Gastrocnemius medialis (tissue), 4 donors: ENCODE data around the gene WNT16. TPM values are rescaled to one million over a fixed set of nuclear protein-coding genes. Genes with fewer than 3 reads are reported as not detected.

Source experiments
- ATAC-seq, 2 donors: fragments of 150-250 bp; one replicate each; pipeline ENCODE4 v1.9.1; 2016
- DNase-seq, 2 donors: peaks; one replicate each; pipeline ENCODE4 v3.0.0-alpha.2; 2019
- H3K27ac ChIP-seq, 4 donors: fragments of 200-600 bp; sonication (generic); 1 replicate in 1 of 4; 2 replicates in 3 of 4; pipeline ENCODE4 v1.5.1; 2016 to 2018; ENCODE audit warnings: mild to moderate bottlenecking in 2 of 4, moderate library complexity in 1 of 4
- H3K27me3 ChIP-seq, 3 donors: fragments of 200-600 bp; sonication (generic) in 2 of 3; 1 replicate in 1 of 3; 2 replicates in 2 of 3; pipeline versions ENCODE4 v1.5.1 to v1.6.0; 2016 to 2019; ENCODE audit warnings: mild to moderate bottlenecking in 1 of 3, moderate library complexity in 1 of 3
- H3K36me3 ChIP-seq, 2 donors: fragments of 200-600 bp; sonication (generic) in 1 of 2; one replicate each; pipeline ENCODE4 v1.5.1; 2017 to 2018
- H3K4me1 ChIP-seq, 2 donors: fragments of 200-600 bp; sonication (generic) in 1 of 2; one replicate each; pipeline ENCODE4 v1.5.1; 2016 to 2017; ENCODE audit warnings: mild to moderate bottlenecking in 2 of 2
- H3K4me3 ChIP-seq, 4 donors: fragments of 200-600 bp; sonication (generic) in 3 of 4; 1 replicate in 1 of 4; 2 replicates in 3 of 4; pipeline ENCODE4 v1.5.1; 2016 to 2019; ENCODE audit warnings: mild to moderate bottlenecking in 2 of 4
- H3K9me3 ChIP-seq, 3 donors: fragments of 200-600 bp; sonication (generic) in 2 of 3; 1 replicate in 1 of 3; 2 replicates in 2 of 3; pipeline ENCODE4 v1.5.1; 2016 to 2019
- POLR2A ChIP-seq, 2 donors: fragments of 450-650 bp; IDR thresholded peaks; one replicate each; pipeline ENCODE4 v1.6.1; 2017; ENCODE audit warnings: antibody characterized with exemption in 2 of 2, mild to moderate bottlenecking in 2 of 2, moderate library complexity in 2 of 2
- in situ Hi-C, 4 donors: fragments of 200-750 bp; cut with MboI; loops; one replicate each; pipeline versions ENCODE4 v1.15.0 to v1.8.0; 2017; ENCODE audit warnings: low sequenced_read_pairs in 4 of 4
- intact Hi-C: fragments of 100-400 bp; cut with DNase I; formaldehyde crosslinking; loops from one replicate; pipeline ENCODE4 v1.15.1; 2023; ENCODE audit warnings: low total_unique reads
- total RNA-seq, 4 donors: library from RNA; depleted of rRNA; stranded (reverse); fragments of >200 nt; gene quantifications; one replicate each; pipeline versions ENCODE4 v1.1.0 to v1.2.3, GENCODE V29; 2016
- TF ChIP-seq, protein P1 (sequence below), 5 experiments: fragments of 450-650 bp in 3 of 5; fragments of 200-600 bp in 2 of 5; sonication (generic) in 2 of 5; IDR thresholded peaks in 4 of 5; conservative IDR thresholded peaks in 1 of 5; 1 replicate in 4 of 5; 2 replicates in 1 of 5; pipeline ENCODE4 v1.5.1; 2016 to 2019; ENCODE audit warnings: antibody characterized with exemption in 5 of 5, mild to moderate bottlenecking in 3 of 5, moderate library complexity in 3 of 5

The WNT16 gene
- total RNA-seq, 4 donors from 2014 or later, result 1.5 TPM; not detected in 3

DNA sequence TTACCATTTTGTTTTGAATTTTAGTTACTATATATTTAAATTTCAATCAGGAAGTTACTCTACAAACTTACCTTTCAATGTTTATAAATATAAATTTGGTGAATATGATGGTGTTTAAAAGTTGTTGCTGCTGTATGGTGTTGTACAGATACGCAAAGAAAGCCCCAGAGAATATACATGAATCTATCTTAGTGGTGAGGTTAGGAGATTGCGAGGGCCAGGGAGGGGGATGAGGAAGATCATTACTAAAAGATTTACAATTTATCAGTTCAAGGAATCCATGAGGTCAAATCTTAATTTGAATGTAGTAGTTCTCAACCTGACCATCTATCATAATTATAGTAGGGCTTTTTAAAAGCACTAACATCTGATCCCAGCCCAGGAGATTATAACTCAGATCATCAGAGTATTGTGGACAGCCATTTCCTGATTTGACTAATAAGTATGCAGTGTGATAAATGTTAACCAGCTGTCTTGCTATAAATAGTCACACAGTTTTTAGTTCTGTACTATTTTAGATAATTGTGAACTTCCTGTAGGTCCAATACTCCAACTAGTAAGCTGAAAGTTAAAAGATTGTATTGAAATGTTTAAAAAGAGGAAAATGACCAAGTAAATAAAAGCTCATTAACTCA is 43.7 kb downstream of the WNT16 start:
- H3K36me3 ChIP-seq, result peaks cover 0 to 2% of the 10 kb centered on the region in 2 donors
- H3K4me3 ChIP-seq, result no peak overlapping the region
- TF ChIP-seq POLR2A (IDR thresholded peaks at IDR 0.05), result no peak
- TF ChIP-seq, protein P1, sequence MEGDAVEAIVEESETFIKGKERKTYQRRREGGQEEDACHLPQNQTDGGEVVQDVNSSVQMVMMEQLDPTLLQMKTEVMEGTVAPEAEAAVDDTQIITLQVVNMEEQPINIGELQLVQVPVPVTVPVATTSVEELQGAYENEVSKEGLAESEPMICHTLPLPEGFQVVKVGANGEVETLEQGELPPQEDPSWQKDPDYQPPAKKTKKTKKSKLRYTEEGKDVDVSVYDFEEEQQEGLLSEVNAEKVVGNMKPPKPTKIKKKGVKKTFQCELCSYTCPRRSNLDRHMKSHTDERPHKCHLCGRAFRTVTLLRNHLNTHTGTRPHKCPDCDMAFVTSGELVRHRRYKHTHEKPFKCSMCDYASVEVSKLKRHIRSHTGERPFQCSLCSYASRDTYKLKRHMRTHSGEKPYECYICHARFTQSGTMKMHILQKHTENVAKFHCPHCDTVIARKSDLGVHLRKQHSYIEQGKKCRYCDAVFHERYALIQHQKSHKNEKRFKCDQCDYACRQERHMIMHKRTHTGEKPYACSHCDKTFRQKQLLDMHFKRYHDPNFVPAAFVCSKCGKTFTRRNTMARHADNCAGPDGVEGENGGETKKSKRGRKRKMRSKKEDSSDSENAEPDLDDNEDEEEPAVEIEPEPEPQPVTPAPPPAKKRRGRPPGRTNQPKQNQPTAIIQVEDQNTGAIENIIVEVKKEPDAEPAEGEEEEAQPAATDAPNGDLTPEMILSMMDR (IDR thresholded peaks at IDR 0.05 in 4 of 5, conservative IDR thresholded peaks at IDR 0.05 in 1 of 5), result no peak
- H3K9me3 ChIP-seq, result no peaks in the 10 kb centered on the region
- in situ Hi-C loops (loop anchor here in 1 of 4 donors (25.0 kb wide), 1 partner anchor 615 kb away; no protein-coding TSS in a partner anchor), intact Hi-C loops (no loop called here)
- ATAC-seq (no peak), DNase-seq (no peak)
- no peak overlapping the region for H3K27ac ChIP-seq
- H3K4me1 ChIP-seq, result peaks cover 0 to 4% of the 10 kb centered on the region in 2 donors
- no peaks in the 10 kb centered on the region for H3K27me3 ChIP-seq

- TF ChIP-seq POLR2A (IDR thresholded peaks at IDR 0.05), result no peak
- TF ChIP-seq, protein P1 (IDR thresholded peaks at IDR 0.05 in 4 of 5, conservative IDR thresholded peaks at IDR 0.05 in 1 of 5), result no peak
- H3K9me3 ChIP-seq, result no peaks in the 10 kb centered on the region
- DNase-seq, result no peak
- H3K36me3 ChIP-seq, result peaks cover 0 to 9% of the 10 kb centered on the region in 2 donors
- H3K4me3 ChIP-seq, result no peak overlapping the region
- in situ Hi-C loops (loop anchor here in 1 of 4 donors (25.0 kb wide), 1 partner anchor 614 kb away; no protein-coding TSS in a partner anchor), intact Hi-C loops (no loop called here)
- H3K27ac ChIP-seq, result no peak overlapping the region
- H3K4me1 ChIP-seq, result peaks cover 0 to 4% of the 10 kb centered on the region in 2 donors
- no peak for ATAC-seq
- H3K27me3 ChIP-seq, result no peaks in the 10 kb centered on the region
Measured at GRCh38 chr7:121373177-121373576, 44.4 kb downstream of the WNT16 start.

- DNase-seq (no peak), ATAC-seq (no peak)
- Histone ChIP-seq H3K9me3 (no peaks in the 10 kb centered on the region), H3K4me3 (no peak overlapping the region), H3K4me1 (peaks cover 0 to 4% of the 10 kb centered on the region in 2 donors), H3K27me3 (no peaks in the 10 kb centered on the region), H3K27ac (no peak overlapping the region), H3K36me3 (peaks cover 0 to 14% of the 10 kb centered on the region in 2 donors)
- intact Hi-C loops, result no loop called here
- TF ChIP-seq POLR2A (IDR thresholded peaks at IDR 0.05), result no peak
- TF ChIP-seq, protein P1 (IDR thresholded peaks at IDR 0.05 in 4 of 5, conservative IDR thresholded peaks at IDR 0.05 in 1 of 5), result no peak
- in situ Hi-C loops, result no loop called here
Measured at GRCh38 chr7:121376979-121377378, 48.2 kb downstream of the WNT16 start.

DNA sequence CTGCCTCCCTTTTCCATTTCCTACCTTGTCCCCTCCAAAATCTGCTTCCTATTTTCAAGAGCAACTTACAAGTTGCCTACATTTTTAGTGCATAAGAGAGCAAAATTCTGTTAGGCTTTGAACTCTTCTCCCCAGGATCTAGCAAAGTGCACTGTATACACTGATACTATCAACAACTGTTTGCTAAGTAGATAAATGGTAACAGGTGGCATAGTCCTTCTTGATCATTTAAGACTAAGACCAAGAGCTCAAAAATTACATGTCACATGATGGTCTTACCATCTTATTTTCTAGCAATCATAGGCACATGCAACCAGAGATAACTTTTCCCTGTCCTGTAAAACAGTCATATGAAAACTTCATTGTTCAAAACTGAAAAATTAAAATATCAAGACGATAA is 51.1 kb downstream of the WNT16 start:
- H3K4me1 ChIP-seq, result peaks cover 4 to 8% of the 10 kb centered on the region in 2 donors
- TF ChIP-seq, protein P1 (IDR thresholded peaks at IDR 0.05 in 4 of 5, conservative IDR thresholded peaks at IDR 0.05 in 1 of 5), result no peak
- TF ChIP-seq POLR2A (IDR thresholded peaks at IDR 0.05), result no peak
- in situ Hi-C loops (no loop called here), intact Hi-C loops (no loop called here)
- no peaks in the 10 kb centered on the region for H3K27me3 ChIP-seq
- no peak for DNase-seq
- H3K36me3 ChIP-seq, result peaks cover 0 to 14% of the 10 kb centered on the region in 2 donors
- ATAC-seq, result no peak
- H3K27ac ChIP-seq, result no peak overlapping the region
- H3K9me3 ChIP-seq, result no peaks in the 10 kb centered on the region
- no peak overlapping the region for H3K4me3 ChIP-seq
